HUES64 (cell line): ENCODE results near the gene EPS8L1. TPM values are rescaled to one million over a fixed set of nuclear protein-coding genes. Genes with fewer than 3 reads are reported as not detected.
"Not testable (repeated sequence)": the region's sequence is repeated elsewhere in the genome, so short reads cannot be mapped to it uniquely, and the experiment has no call there.

Experiments
- H3K27ac ChIP-seq: 2 replicates; pipeline ENCODE4 v1.7.0; 2013; ENCODE audit warnings: low read depth, low read length, inconsistent platforms
- H3K27me3 ChIP-seq: 2 replicates; pipeline ENCODE4 v1.6.1; 2013; ENCODE audit warnings: mild to moderate bottlenecking, low read length; ENCODE audit not compliant: insufficient read depth
- H3K36me3 ChIP-seq: 2 replicates; pipeline ENCODE4 v1.6.1; 2013; ENCODE audit warnings: mild to moderate bottlenecking, low read length; ENCODE audit not compliant: insufficient read depth
- H3K4me1 ChIP-seq: 2 replicates; pipeline ENCODE4 v1.6.1; 2013; ENCODE audit warnings: mild to moderate bottlenecking, low read length, moderate library complexity; ENCODE audit not compliant: insufficient read depth
- H3K4me3 ChIP-seq: 2 replicates; pipeline ENCODE4 v1.5.1; 2013; ENCODE audit warnings: mild to moderate bottlenecking, low read length, moderate library complexity
- H3K9ac ChIP-seq: 2 replicates; pipeline ENCODE4 v1.6.1; 2013; ENCODE audit warnings: mild to moderate bottlenecking, low read depth, low read length
- H3K9me3 ChIP-seq: 2 replicates; pipeline ENCODE4 v1.6.1; 2013; ENCODE audit warnings: low read depth, low read length; ENCODE audit not compliant: insufficient read depth
- WGBS: fragments of 150-250, 120-280 bp; methylation state at CpG from one replicate; pipeline ENCODE4 v1.1.7; 2013; ENCODE audit warnings: missing lambda C conversion rate; 5-methylcytosine and 5-hydroxymethylcytosine counted together
- polyA plus RNA-seq, 2 experiments: library from polyadenylated mRNA; stranded (reverse); fragments of 50-300 nt; gene quantifications; one replicate each; pipeline ENCODE4 v1.2.3, GENCODE V29; 2013

Gene EPS8L1
- polyA plus RNA-seq (2013, experiment 1 of 2): 10.8 TPM
- polyA plus RNA-seq (2013, experiment 2 of 2): 17.1 TPM

GRCh38 chr19:55075371-55075998 lies at the start of gene EPS8L1:
Gene EPS8L1 (plus strand): TSS chr19:55075869. CDS start chr19:55076445, 576 bp downstream.
- 25% methylated on average over 18 of the region's 18 CpGs for WGBS
- Histone ChIP-seq H3K9me3 (no peaks in the 10 kb centered on the region), H3K9ac (no peak within 1 kb of the TSS), H3K27ac (no peak within 1 kb of the TSS), H3K4me3 (peak within 1 kb of the TSS; percentile 45), H3K27me3 (peaks cover 61% of the 10 kb centered on the region), H3K36me3 (no peaks in the 10 kb centered on the region), H3K4me1 (peaks cover 3% of the 10 kb centered on the region; the same call in 1 of the 2 replicates)

GRCh38 chr19:55027140-55027471 lies 48.6 kb upstream of the EPS8L1 start:
- H3K4me1 ChIP-seq, H3K9ac ChIP-seq, H3K27me3 ChIP-seq, H3K9me3 ChIP-seq, H3K4me3 ChIP-seq, H3K27ac ChIP-seq: not testable (repeated sequence)
- 96% methylated on average over 3 of the region's 12 CpGs for WGBS
- peaks cover 12% of the 10 kb centered on the region; the same call in 1 of the 2 replicates for H3K36me3 ChIP-seq

- peaks cover 12% of the 10 kb centered on the region; the same call in 1 of the 2 replicates for H3K36me3 ChIP-seq
- no peak overlapping the region for H3K4me3 ChIP-seq
- no peaks in the 10 kb centered on the region for H3K4me1 ChIP-seq
- WGBS: 91% methylated on average over 21 of the region's 21 CpGs
- H3K27me3 ChIP-seq: no peaks in the 10 kb centered on the region
- H3K9me3 ChIP-seq: no peaks in the 10 kb centered on the region
- no peak overlapping the region for H3K9ac ChIP-seq
- no peak overlapping the region for H3K27ac ChIP-seq
These were observed 48.0 kb upstream of the EPS8L1 start for GRCh38 chr19:55027472-55028337.

- no peak overlapping the region for H3K27ac ChIP-seq
- no peaks in the 10 kb centered on the region for H3K4me1 ChIP-seq
- no peak overlapping the region for H3K4me3 ChIP-seq
- no peak overlapping the region for H3K9ac ChIP-seq
- no peaks in the 10 kb centered on the region for H3K9me3 ChIP-seq
- H3K36me3 ChIP-seq: peaks cover 12% of the 10 kb centered on the region; the same call in 1 of the 2 replicates
- H3K27me3 ChIP-seq: no peaks in the 10 kb centered on the region
- WGBS: 95% methylated on average over 7 of the region's 7 CpGs
These were observed 46.9 kb upstream of the EPS8L1 start for GRCh38 chr19:55028757-55029156.

GRCh38 chr19:55031178-55031577 lies 44.5 kb upstream of the EPS8L1 start:
- H3K36me3 ChIP-seq: peaks cover 7% of the 10 kb centered on the region; the same call in 1 of the 2 replicates
- WGBS: 95% methylated on average over 7 of the region's 7 CpGs
- no peaks in the 10 kb centered on the region for H3K4me1 ChIP-seq
- H3K27me3 ChIP-seq: no peaks in the 10 kb centered on the region
- H3K9ac ChIP-seq: no peak overlapping the region
- H3K9me3 ChIP-seq: no peaks in the 10 kb centered on the region
- H3K27ac ChIP-seq: no peak overlapping the region
- no peak overlapping the region for H3K4me3 ChIP-seq

- H3K36me3 ChIP-seq: peaks cover 7% of the 10 kb centered on the region; the same call in 1 of the 2 replicates
- H3K27me3 ChIP-seq: no peaks in the 10 kb centered on the region
- no peak overlapping the region for H3K4me3 ChIP-seq
- H3K9ac ChIP-seq: no peak overlapping the region
- H3K9me3 ChIP-seq: no peaks in the 10 kb centered on the region
- 94% methylated on average over 22 of the region's 22 CpGs for WGBS
- no peaks in the 10 kb centered on the region for H3K4me1 ChIP-seq
- H3K27ac ChIP-seq: no peak overlapping the region
These were observed 43.4 kb upstream of the EPS8L1 start for GRCh38 chr19:55032170-55032800.

GRCh38 chr19:55032976-55033643 lies 42.6 kb upstream of the EPS8L1 start:
- not testable (repeated sequence) for H3K27ac ChIP-seq, H3K9ac ChIP-seq, H3K4me3 ChIP-seq, H3K27me3 ChIP-seq, H3K9me3 ChIP-seq, H3K4me1 ChIP-seq, H3K36me3 ChIP-seq
- WGBS: 94% methylated on average over 67 of the region's 70 CpGs

- no peak overlapping the region for H3K27ac ChIP-seq
These were observed 40.9 kb upstream of the EPS8L1 start for GRCh38 chr19:55034751-55035150.

GRCh38 chr19:55036058-55036457 lies 39.6 kb upstream of the EPS8L1 start:
- no peak overlapping the region for H3K9ac ChIP-seq
- WGBS: 93% methylated on average over 2 of the region's 2 CpGs
- no peak overlapping the region for H3K27ac ChIP-seq

More at GRCh38 chr19:55034751-55035150, 40.9 kb upstream of the EPS8L1 start:
- no peaks in the 10 kb centered on the region for H3K27me3 ChIP-seq
- no peaks in the 10 kb centered on the region for H3K4me1 ChIP-seq
- H3K36me3 ChIP-seq: peaks cover 11% of the 10 kb centered on the region
- no peaks in the 10 kb centered on the region for H3K9me3 ChIP-seq
- WGBS: 96% methylated on average over 13 of the region's 13 CpGs
- H3K9ac ChIP-seq: no peak overlapping the region
- H3K4me3 ChIP-seq: no peak overlapping the region

GRCh38 chr19:55037603-55038002 lies 38.1 kb upstream of the EPS8L1 start:
- peaks cover 31% of the 10 kb centered on the region for H3K36me3 ChIP-seq
- not testable (repeated sequence) for H3K4me3 ChIP-seq, H3K9ac ChIP-seq, H3K9me3 ChIP-seq, H3K27me3 ChIP-seq, H3K4me1 ChIP-seq, H3K27ac ChIP-seq
- WGBS: 96% methylated on average over 6 of the region's 6 CpGs

More at GRCh38 chr19:55036058-55036457, 39.6 kb upstream of the EPS8L1 start:
- no peaks in the 10 kb centered on the region for H3K9me3 ChIP-seq
- H3K4me3 ChIP-seq: no peak overlapping the region
- no peaks in the 10 kb centered on the region for H3K4me1 ChIP-seq
- H3K27me3 ChIP-seq: no peaks in the 10 kb centered on the region
- H3K36me3 ChIP-seq: peaks cover 18% of the 10 kb centered on the region
